ENCODE measurements around the gene ANP32A. TPM values are rescaled to one million over a fixed set of nuclear protein-coding genes. Genes with fewer than 3 reads are reported as not detected.
A peak's percentile ranks its signal among the peaks of the same experiment; 100 is the strongest.
"Not testable (repeated sequence)": the region's sequence is repeated elsewhere in the genome, so short reads cannot be mapped to it uniquely, and the experiment has no call there.

Gene ANP32A
- 110 TPM for polyA plus RNA-seq

GRCh38 chr15:68820295-68821189, at the start of gene ANP32A:
TSS of gene ANP32A (minus strand) at chr15:68820895. CDS start at chr15:68820751, 144 bp downstream.
- Mint-ChIP-seq H3K27ac (peak within 1 kb of the TSS; percentile 98 to 100 (median 99)), H3K9me3 (no peaks in the 10 kb centered on the region), H3K4me3 (peak within 1 kb of the TSS; percentile 95 to 100 (median 99)), H3K36me3 (peaks cover 2% of the 10 kb centered on the region), H3K4me1 (peaks cover 20 to 35% (median 27%) of the 10 kb centered on the region in 3 donors), H3K27me3 (peaks cover 1% of the 10 kb centered on the region)

GRCh38 chr15:68868296-68868695, 47.6 kb upstream of the ANP32A start:
- Mint-ChIP-seq H3K9me3 (peaks cover 1 to 7% (median 4%) of the 10 kb centered on the region in 3 donors), H3K4me1 (no peaks in the 10 kb centered on the region), H3K27me3 (peaks cover 12% of the 10 kb centered on the region)

GRCh38 chr15:68862415-68862814, 41.7 kb upstream of the ANP32A start:
- H3K4me3 Mint-ChIP-seq, result no peak overlapping the region
- no peaks in the 10 kb centered on the region for H3K4me1 Mint-ChIP-seq

More at GRCh38 chr15:68868296-68868695, 47.6 kb upstream of the ANP32A start:
- no peaks in the 10 kb centered on the region for H3K36me3 Mint-ChIP-seq
- no peak overlapping the region for H3K27ac Mint-ChIP-seq
- no peak overlapping the region for H3K4me3 Mint-ChIP-seq

GRCh38 chr15:68858666-68859065, 38.0 kb upstream of the ANP32A start:
- H3K27me3 Mint-ChIP-seq, H3K36me3 Mint-ChIP-seq, H3K27ac Mint-ChIP-seq, H3K4me3 Mint-ChIP-seq, H3K4me1 Mint-ChIP-seq: not testable (repeated sequence)
- peaks cover 4 to 17% (median 15%) of the 10 kb centered on the region in 3 donors for H3K9me3 Mint-ChIP-seq

More at GRCh38 chr15:68862415-68862814, 41.7 kb upstream of the ANP32A start:
- Mint-ChIP-seq H3K36me3 (peaks cover 3% of the 10 kb centered on the region), H3K9me3 (peaks cover 4 to 13% (median 7%) of the 10 kb centered on the region in 3 donors), H3K27me3 (peaks cover 4% of the 10 kb centered on the region), H3K27ac (no peak overlapping the region)

GRCh38 chr15:68857443-68857842, 36.7 kb upstream of the ANP32A start:
- H3K27me3 Mint-ChIP-seq, H3K36me3 Mint-ChIP-seq, H3K4me3 Mint-ChIP-seq, H3K4me1 Mint-ChIP-seq, H3K27ac Mint-ChIP-seq: not testable (repeated sequence)
- peaks cover 4 to 17% (median 12%) of the 10 kb centered on the region in 3 donors for H3K9me3 Mint-ChIP-seq

GRCh38 chr15:68852461-68852860, 31.8 kb upstream of the ANP32A start:
- H3K4me1 Mint-ChIP-seq, result peaks cover 0 to 4% (median 2%) of the 10 kb centered on the region in 3 donors
- H3K9me3 Mint-ChIP-seq, result peaks cover 4 to 12% (median 9%) of the 10 kb centered on the region in 3 donors
- no peak overlapping the region for H3K4me3 Mint-ChIP-seq
- peaks cover 4% of the 10 kb centered on the region for H3K36me3 Mint-ChIP-seq
- H3K27ac Mint-ChIP-seq, result no peak overlapping the region
- H3K27me3 Mint-ChIP-seq, result peaks cover 6% of the 10 kb centered on the region

- H3K27ac Mint-ChIP-seq, result no peak overlapping the region
- no peak overlapping the region for H3K4me3 Mint-ChIP-seq
- peaks cover 4 to 7% (median 7%) of the 10 kb centered on the region in 3 donors for H3K9me3 Mint-ChIP-seq
- peaks cover 0 to 4% (median 2%) of the 10 kb centered on the region in 3 donors for H3K4me1 Mint-ChIP-seq
- peaks cover 4% of the 10 kb centered on the region for H3K36me3 Mint-ChIP-seq
- peaks cover 6% of the 10 kb centered on the region for H3K27me3 Mint-ChIP-seq
Observed at GRCh38 chr15:68851971-68852370, 31.3 kb upstream of the ANP32A start.

GRCh38 chr15:68849497-68849896, 28.8 kb upstream of the ANP32A start:
- H3K27me3 Mint-ChIP-seq, result peaks cover 13% of the 10 kb centered on the region
- H3K9me3 Mint-ChIP-seq, result no peaks in the 10 kb centered on the region
- H3K4me1 Mint-ChIP-seq, result peaks cover 0 to 6% (median 4%) of the 10 kb centered on the region in 3 donors
- no peak overlapping the region for H3K27ac Mint-ChIP-seq
- no peaks in the 10 kb centered on the region for H3K36me3 Mint-ChIP-seq
- H3K4me3 Mint-ChIP-seq, result no peak overlapping the region

- Mint-ChIP-seq H3K36me3 (no peaks in the 10 kb centered on the region), H3K4me1 (peaks cover 6 to 11% (median 6%) of the 10 kb centered on the region in 3 donors), H3K4me3 (no peak overlapping the region), H3K9me3 (peaks cover 0 to 1% (median 0%) of the 10 kb centered on the region in 3 donors), H3K27me3 (peaks cover 24% of the 10 kb centered on the region), H3K27ac (no peak overlapping the region)
Observed at GRCh38 chr15:68846851-68847439, 26.2 kb upstream of the ANP32A start.

GRCh38 chr15:68844856-68845550, 24.3 kb upstream of the ANP32A start:
- Mint-ChIP-seq H3K9me3 (peaks cover 0 to 1% (median 0%) of the 10 kb centered on the region in 3 donors), H3K4me1 (peaks cover 6 to 7% (median 6%) of the 10 kb centered on the region in 3 donors), H3K4me3 (no peak overlapping the region), H3K27me3 (peaks cover 27% of the 10 kb centered on the region), H3K27ac (no peak overlapping the region), H3K36me3 (no peaks in the 10 kb centered on the region)

- peaks cover 33% of the 10 kb centered on the region for H3K27me3 Mint-ChIP-seq
- no peak overlapping the region for H3K27ac Mint-ChIP-seq
- H3K36me3 Mint-ChIP-seq, result no peaks in the 10 kb centered on the region
- H3K4me1 Mint-ChIP-seq, result peaks cover 4 to 7% (median 6%) of the 10 kb centered on the region in 3 donors
- H3K4me3 Mint-ChIP-seq, result peak overlapping the region in 3 of 4 donors; percentile 59 to 90 (median 83)
- peaks cover 0 to 1% (median 0%) of the 10 kb centered on the region in 3 donors for H3K9me3 Mint-ChIP-seq
Observed at GRCh38 chr15:68843425-68844311, 23.0 kb upstream of the ANP32A start.

GRCh38 chr15:68842958-68843357, 22.3 kb upstream of the ANP32A start:
- peaks cover 33% of the 10 kb centered on the region for H3K27me3 Mint-ChIP-seq
- no peaks in the 10 kb centered on the region for H3K36me3 Mint-ChIP-seq
- H3K4me1 Mint-ChIP-seq, result peaks cover 4 to 7% (median 6%) of the 10 kb centered on the region in 3 donors
- H3K4me3 Mint-ChIP-seq, result peak overlapping the region in 2 of 4 donors; percentile 3 to 14
- H3K27ac Mint-ChIP-seq, result no peak overlapping the region
- peaks cover 0 to 1% (median 0%) of the 10 kb centered on the region in 3 donors for H3K9me3 Mint-ChIP-seq

- peaks cover 21% of the 10 kb centered on the region for H3K27me3 Mint-ChIP-seq
- H3K4me1 Mint-ChIP-seq, result peaks cover 0 to 4% (median 2%) of the 10 kb centered on the region in 3 donors
- H3K36me3 Mint-ChIP-seq, result peaks cover 6% of the 10 kb centered on the region
- peaks cover 0 to 12% (median 10%) of the 10 kb centered on the region in 3 donors for H3K9me3 Mint-ChIP-seq
- H3K4me3 Mint-ChIP-seq, result peak overlapping the region in 1 of 4 donors; percentile 49
- H3K27ac Mint-ChIP-seq, result no peak overlapping the region
Observed at GRCh38 chr15:68834346-68834745, 13.7 kb upstream of the ANP32A start.
